ENCODE data around the gene SERGEF. TPM values are rescaled to one million over a fixed set of nuclear protein-coding genes. Genes with fewer than 3 reads are reported as not detected.

SERGEF gene
- total RNA-seq, 1 donor from 2014 or later: 32.4 TPM

GRCh38 chr11:17793642-17794170, 219.1 kb downstream of the SERGEF start:
- no peaks in the 10 kb centered on the region for H3K36me3 Mint-ChIP-seq (ENCODE audit: insufficient read depth)
- no peaks in the 10 kb centered on the region for H3K4me1 Mint-ChIP-seq (ENCODE audit: low read depth)
- no peak overlapping the region for H3K4me3 Mint-ChIP-seq (ENCODE audit: low read depth)
- H3K27me3 Mint-ChIP-seq: no peaks in the 10 kb centered on the region
- TF ChIP-seq CTCF (IDR thresholded peaks at IDR 0.05; ENCODE audit: unreplicated experiment): no peak
- DNase-seq (ENCODE audit: low spot score, unreplicated experiment): no peak
- H3K27ac Mint-ChIP-seq: no peak overlapping the region
- H3K9me3 Mint-ChIP-seq (ENCODE audit: low read depth): no peaks in the 10 kb centered on the region

DNA sequence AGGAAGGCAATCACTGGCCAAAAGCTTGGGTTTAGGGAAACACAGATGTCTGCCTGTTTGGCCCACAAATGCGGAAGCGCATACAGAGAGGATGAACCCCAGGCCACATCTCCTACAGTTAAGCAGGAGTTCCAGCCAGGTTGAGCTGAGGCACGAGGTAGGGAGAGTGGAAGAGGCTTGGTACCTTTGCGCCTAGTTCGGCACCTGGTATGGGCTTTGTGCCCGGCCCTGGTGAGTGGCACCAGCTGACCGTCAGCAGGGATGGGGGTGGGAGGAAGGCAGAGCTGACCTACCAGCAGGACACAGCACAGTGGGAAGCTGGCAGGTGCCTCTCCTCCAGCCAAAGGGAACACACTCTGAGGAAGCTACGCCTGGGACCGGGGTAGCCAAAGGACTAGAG, 220.7 kb downstream of the SERGEF start:
- H3K27ac Mint-ChIP-seq: no peak overlapping the region
- H3K4me1 Mint-ChIP-seq (ENCODE audit: low read depth): no peaks in the 10 kb centered on the region
- H3K36me3 Mint-ChIP-seq (ENCODE audit: insufficient read depth): no peaks in the 10 kb centered on the region
- no peak overlapping the region for H3K4me3 Mint-ChIP-seq (ENCODE audit: low read depth)
- H3K9me3 Mint-ChIP-seq (ENCODE audit: low read depth): no peaks in the 10 kb centered on the region
- DNase-seq (ENCODE audit: low spot score, unreplicated experiment): no peak
- no peaks in the 10 kb centered on the region for H3K27me3 Mint-ChIP-seq
- TF ChIP-seq CTCF (IDR thresholded peaks at IDR 0.05; ENCODE audit: unreplicated experiment): no peak

- H3K9me3 Mint-ChIP-seq (ENCODE audit: low read depth): no peaks in the 10 kb centered on the region
- no peaks in the 10 kb centered on the region for H3K4me1 Mint-ChIP-seq (ENCODE audit: low read depth)
- no peak overlapping the region for H3K27ac Mint-ChIP-seq
- no peak for TF ChIP-seq CTCF (IDR thresholded peaks at IDR 0.05; ENCODE audit: unreplicated experiment)
- H3K4me3 Mint-ChIP-seq (ENCODE audit: low read depth): no peak overlapping the region
- H3K36me3 Mint-ChIP-seq (ENCODE audit: insufficient read depth): no peaks in the 10 kb centered on the region
- no peaks in the 10 kb centered on the region for H3K27me3 Mint-ChIP-seq
- no peak for DNase-seq (ENCODE audit: low spot score, unreplicated experiment)
These were observed 221.7 kb downstream of the SERGEF start for GRCh38 chr11:17791144-17791543.

DNA sequence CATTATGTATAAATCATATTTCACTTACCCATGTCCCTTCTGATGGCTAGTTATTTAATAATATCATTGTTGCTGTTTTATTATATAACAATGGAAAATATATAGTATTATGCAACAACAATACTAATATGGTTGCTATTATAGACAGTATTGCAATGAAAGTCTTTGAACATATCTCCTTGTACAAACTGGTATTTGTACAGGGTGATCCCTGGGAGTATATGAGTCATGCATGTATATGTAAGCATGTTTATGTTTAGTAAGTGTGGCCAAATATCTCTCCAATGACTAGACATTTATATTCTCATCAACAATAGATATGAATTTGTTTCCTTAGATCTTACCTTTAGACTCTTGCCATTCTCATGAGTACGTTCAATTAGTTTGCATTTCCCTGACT, 222.4 kb downstream of the SERGEF start:
- Mint-ChIP-seq H3K27ac (no peak overlapping the region), H3K27me3 (no peaks in the 10 kb centered on the region), H3K36me3 (ENCODE audit: insufficient read depth) (no peaks in the 10 kb centered on the region), H3K9me3 (ENCODE audit: low read depth) (no peaks in the 10 kb centered on the region), H3K4me3 (ENCODE audit: low read depth) (no peak overlapping the region), H3K4me1 (ENCODE audit: low read depth) (no peaks in the 10 kb centered on the region)
- TF ChIP-seq CTCF (IDR thresholded peaks at IDR 0.05; ENCODE audit: unreplicated experiment): no peak
- DNase-seq (ENCODE audit: low spot score, unreplicated experiment): no peak

GRCh38 chr11:17788084-17788483, 224.8 kb downstream of the SERGEF start:
- Mint-ChIP-seq H3K4me3 (ENCODE audit: low read depth) (no peak overlapping the region), H3K9me3 (ENCODE audit: low read depth) (no peaks in the 10 kb centered on the region), H3K4me1 (ENCODE audit: low read depth) (no peaks in the 10 kb centered on the region), H3K27me3 (no peaks in the 10 kb centered on the region), H3K27ac (no peak overlapping the region), H3K36me3 (ENCODE audit: insufficient read depth) (no peaks in the 10 kb centered on the region)
- no peak for TF ChIP-seq CTCF (IDR thresholded peaks at IDR 0.05; ENCODE audit: unreplicated experiment)
- no peak for DNase-seq (ENCODE audit: low spot score, unreplicated experiment)
